Parathyroid adenoma (tissue), 2 donors: ENCODE measurements around the gene PLD3.

Experiments
- H2AFZ ChIP-seq: fragments of 300-600 bp; sonication (generic); one replicate; pipeline ENCODE4 v1.7.0; 2017; ENCODE audit warnings: antibody characterized with exemption, mild to moderate bottlenecking
- H3K27ac ChIP-seq: fragments of 300-600 bp; sonication (generic); one replicate; pipeline ENCODE4 v1.7.0; 2017
- H3K27me3 ChIP-seq: fragments of 300-600 bp; sonication (generic); one replicate; pipeline ENCODE4 v1.7.0; 2017; ENCODE audit warnings: low read length; ENCODE audit not compliant: control insufficient read depth, insufficient read depth
- H3K36me3 ChIP-seq: fragments of 300-600 bp; sonication (generic); one replicate; pipeline ENCODE4 v1.7.0; 2017; ENCODE audit warnings: low read length; ENCODE audit not compliant: control insufficient read depth, insufficient read depth
- H3K4me1 ChIP-seq: fragments of 300-600 bp; sonication (generic); one replicate; pipeline ENCODE4 v1.7.0; 2017; ENCODE audit warnings: control low read depth
- H3K4me2 ChIP-seq: fragments of 300-600 bp; sonication (generic); one replicate; pipeline ENCODE4 v1.7.0; 2017; ENCODE audit warnings: low read length
- H3K4me3 ChIP-seq: fragments of 300-600 bp; sonication (generic); one replicate; pipeline ENCODE4 v1.7.0; 2017; ENCODE audit warnings: low read depth, low read length
- H3K79me2 ChIP-seq: fragments of 300-600 bp; sonication (generic); one replicate; pipeline ENCODE4 v1.7.0; 2017; ENCODE audit warnings: control low read depth
- H3K9ac ChIP-seq: fragments of 300-600 bp; sonication (generic); one replicate; pipeline ENCODE4 v1.7.0; 2017; ENCODE audit warnings: mild to moderate bottlenecking
- H3K9me3 ChIP-seq: fragments of 300-600 bp; sonication (generic); one replicate; pipeline ENCODE4 v1.7.0; 2017; ENCODE audit warnings: low read length; ENCODE audit not compliant: control insufficient read depth
- CTCF ChIP-seq: fragments of 300-600 bp; sonication (generic); IDR thresholded peaks from one replicate; pipeline ENCODE4 v1.7.0; 2017; ENCODE audit warnings: antibody characterized with exemption, mild to moderate bottlenecking
- donor health status: primary hyperparathyroidism.

The PLD3 gene

DNA sequence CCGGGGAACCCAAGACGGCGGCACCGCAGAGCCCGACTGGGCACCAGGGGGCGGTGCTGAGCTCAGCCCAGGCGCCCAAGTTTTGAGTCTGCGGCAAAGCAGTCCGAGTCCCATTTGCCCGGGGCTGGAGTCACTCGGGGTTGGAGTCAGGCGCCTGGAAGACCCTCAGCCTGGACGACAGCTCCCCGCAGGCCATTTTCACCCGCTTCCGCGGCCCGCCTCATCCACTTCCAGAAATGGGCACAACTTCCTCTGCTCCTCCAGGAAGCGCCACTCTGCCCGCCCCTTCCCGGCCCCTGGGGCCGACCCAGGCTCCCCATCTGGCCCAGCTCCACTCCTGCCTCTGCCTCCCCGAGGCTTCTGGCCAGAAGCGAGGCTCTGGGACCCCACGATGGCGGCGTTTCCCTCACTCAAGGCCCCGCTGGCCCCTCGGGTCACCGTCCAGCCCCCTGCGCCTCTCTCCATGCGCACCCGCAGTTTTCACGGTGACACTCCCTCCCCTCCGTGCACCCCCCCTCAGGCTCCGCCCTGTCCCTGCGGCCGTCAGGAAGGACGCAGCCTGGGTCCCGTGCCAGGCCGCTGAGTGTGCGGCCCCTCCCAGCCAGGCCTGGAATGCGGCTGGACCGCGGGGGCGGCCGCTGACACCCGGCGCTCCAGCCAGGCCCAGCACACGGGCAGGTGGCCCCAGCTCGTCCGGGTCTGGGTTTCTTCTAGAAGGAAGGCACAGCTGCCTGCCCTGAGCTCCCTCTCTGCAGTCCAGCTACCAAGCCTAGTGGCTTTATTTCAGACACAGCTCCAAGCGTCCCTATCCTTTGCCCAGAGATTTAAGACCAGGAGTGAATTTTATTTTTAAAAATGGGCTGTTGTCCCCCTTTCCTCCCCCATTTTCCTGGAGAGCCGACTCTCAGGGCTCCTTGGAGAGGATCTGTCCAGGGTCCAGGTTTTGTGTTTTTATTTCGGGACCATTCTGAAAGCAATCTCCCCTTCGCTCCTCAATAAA lies 72.6 kb downstream of the PLD3 start:
- TF ChIP-seq CTCF, result peak; percentile 92
- Histone ChIP-seq H3K9ac (peak overlapping the region; percentile 84), H3K4me3 (peak overlapping the region; percentile 82), H3K9me3 (no peaks in the 10 kb centered on the region), H3K79me2 (peaks cover 8% of the 10 kb centered on the region), H3K4me1 (peaks cover 23% of the 10 kb centered on the region), H3K27ac (peak overlapping the region; percentile 100), H3K36me3 (no peaks in the 10 kb centered on the region), H3K27me3 (no peaks in the 10 kb centered on the region), H3K4me2 (peak overlapping the region; percentile 99), H2AFZ (peak overlapping the region; percentile 98)

GRCh38 chr19:40421993-40422747 lies 73.7 kb downstream of the PLD3 start:
- no peak overlapping the region for H3K4me2 ChIP-seq
- H3K27me3 ChIP-seq, result no peaks in the 10 kb centered on the region
- peaks cover 14% of the 10 kb centered on the region for H3K4me1 ChIP-seq
- no peak overlapping the region for H3K9ac ChIP-seq
- H3K4me3 ChIP-seq, result no peak overlapping the region
- H3K79me2 ChIP-seq, result peaks cover 8% of the 10 kb centered on the region
- peak overlapping the region; percentile 100 for H3K27ac ChIP-seq
- H3K36me3 ChIP-seq, result no peaks in the 10 kb centered on the region
- TF ChIP-seq CTCF, result no peak
- no peaks in the 10 kb centered on the region for H3K9me3 ChIP-seq
- no peak overlapping the region for H2AFZ ChIP-seq

DNA sequence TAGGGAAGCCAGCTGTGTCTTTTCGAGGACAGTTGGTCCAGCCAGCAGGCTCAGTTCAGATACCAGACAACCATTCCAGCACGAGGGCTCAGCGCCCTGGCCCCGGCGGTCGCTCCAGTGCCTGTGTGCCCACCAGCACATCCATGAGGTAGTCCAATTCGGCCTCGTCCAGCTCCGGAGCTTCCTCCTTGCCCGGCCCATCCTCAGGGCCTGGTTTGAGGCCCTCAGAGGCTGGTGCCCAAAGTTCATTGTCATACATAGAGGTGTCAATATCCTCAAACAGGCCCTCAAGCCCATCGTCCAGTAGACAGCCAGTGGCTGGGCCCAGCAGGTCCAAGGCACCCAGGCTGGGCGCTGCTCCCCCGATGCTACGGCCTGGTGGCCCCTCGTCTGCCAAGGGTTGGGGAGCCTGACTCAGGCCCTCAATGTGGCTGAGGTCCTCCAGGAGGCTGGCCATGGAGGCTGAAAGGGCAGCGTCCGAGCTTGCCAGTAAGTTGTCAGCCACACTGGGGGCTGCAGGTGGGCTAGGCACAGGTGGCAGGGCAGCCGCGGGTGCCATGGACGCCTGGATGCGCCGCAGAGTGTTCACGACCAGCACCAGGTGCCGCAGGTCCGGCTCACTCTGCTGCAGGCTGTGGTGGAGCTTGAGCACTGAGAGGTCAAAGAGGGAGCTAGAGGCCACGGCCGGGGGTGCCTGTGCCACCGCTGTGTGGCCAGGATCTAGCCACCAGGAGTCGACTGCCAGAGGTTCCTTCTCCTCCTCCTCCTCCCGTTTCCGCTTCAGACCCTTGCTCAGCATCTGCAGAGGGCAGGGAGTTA lies 74.5 kb downstream of the PLD3 start:
- Histone ChIP-seq H3K36me3 (no peaks in the 10 kb centered on the region), H3K4me2 (no peak overlapping the region), H3K9ac (no peak overlapping the region), H3K9me3 (no peaks in the 10 kb centered on the region), H3K27ac (no peak overlapping the region), H3K27me3 (no peaks in the 10 kb centered on the region), H3K4me1 (peaks cover 10% of the 10 kb centered on the region), H3K79me2 (peaks cover 8% of the 10 kb centered on the region), H2AFZ (no peak overlapping the region), H3K4me3 (no peak overlapping the region)
- TF ChIP-seq CTCF, result no peak

DNA sequence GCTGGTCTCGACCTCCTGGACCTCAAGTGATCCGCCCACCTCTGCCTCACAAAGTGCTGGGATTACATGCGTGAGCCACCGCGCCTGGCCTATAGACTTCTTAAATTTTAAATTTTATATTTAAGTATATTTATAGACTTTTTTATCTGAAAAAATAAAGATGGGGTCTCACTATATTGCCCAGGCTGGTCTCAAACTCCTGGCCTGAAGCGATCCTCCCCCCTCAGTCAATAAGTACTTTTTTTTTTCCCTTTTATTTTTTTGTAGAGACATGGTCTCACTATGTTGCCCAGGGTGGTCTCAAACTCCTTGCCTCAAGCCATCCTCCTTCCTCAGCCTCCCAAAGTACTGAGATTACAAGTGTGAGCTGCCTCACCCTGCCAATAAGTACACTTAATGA lies 75.4 kb downstream of the PLD3 start:
- no peak for TF ChIP-seq CTCF
- Histone ChIP-seq H3K27ac (no peak overlapping the region), H3K9ac (no peak overlapping the region), H3K4me2 (no peak overlapping the region), H3K36me3 (no peaks in the 10 kb centered on the region), H3K4me1 (peaks cover 10% of the 10 kb centered on the region), H3K9me3 (no peaks in the 10 kb centered on the region), H3K79me2 (peaks cover 8% of the 10 kb centered on the region), H3K4me3 (no peak overlapping the region), H2AFZ (no peak overlapping the region), H3K27me3 (no peaks in the 10 kb centered on the region)
